WTC11 (cell line): ENCODE data around the gene ANKFN1. TPM values are rescaled to one million over a fixed set of nuclear protein-coding genes. Genes with fewer than 3 reads are reported as not detected.

Source experiments
- ATAC-seq: fragments of 200-7000 bp; cut with Tn5 transposase; 2 replicates; pipeline ENCODE4 v1.10.0; 2021; ENCODE audit warnings: mild to moderate bottlenecking, moderate library complexity
- CTCF ChIA-PET: fragments of 300-600 bp; sonication (Branson Sonifier 250); formaldehyde crosslinking; loops from one replicate; lab custom pipeline; 2021; ENCODE audit warnings: antibody characterized with exemption; lab: Charles Lee
- POLR2A ChIA-PET: fragments of 350-600 bp; sonication (Branson Sonifier 250); formaldehyde crosslinking; loops from one replicate; lab custom pipeline; 2021; ENCODE audit warnings: antibody characterized with exemption; lab: Charles Lee
- DNase-seq: peaks from one replicate; pipeline ENCODE4 v3.0.0; 2021; ENCODE audit warnings: low spot score
- H3K27ac Mint-ChIP-seq: 2 replicates; pipeline ENCODE4 v1.8.0; 2021; ENCODE audit warnings: mixed read lengths
- H3K27me3 Mint-ChIP-seq: 2 replicates; pipeline ENCODE4 v1.8.0; 2021; ENCODE audit warnings: low read depth, mild to moderate bottlenecking, moderate library complexity, mixed read lengths
- H3K36me3 Mint-ChIP-seq: 2 replicates; pipeline ENCODE4 v1.8.0; 2021; ENCODE audit warnings: mixed read lengths
- H3K4me1 Mint-ChIP-seq: 2 replicates; pipeline ENCODE4 v1.8.0; 2022; ENCODE audit warnings: mixed read lengths
- H3K4me3 Mint-ChIP-seq: 2 replicates; pipeline ENCODE4 v1.8.0; 2021; ENCODE audit warnings: mild to moderate bottlenecking, moderate library complexity, mixed read lengths
- H3K9me3 Mint-ChIP-seq: 2 replicates; pipeline ENCODE4 v1.8.0; 2021; ENCODE audit warnings: mixed read lengths
- ATF1 ChIP-seq: sonication (generic); formaldehyde crosslinking; IDR thresholded peaks from 2 replicates; pipeline ENCODE4 v1.8.1; 2023; ENCODE audit warnings: mild to moderate bottlenecking, moderate library complexity, missing genetic modification reagents
- CREM ChIP-seq: sonication (generic); formaldehyde crosslinking; IDR thresholded peaks from 2 replicates; pipeline ENCODE4 v1.8.1; 2022; ENCODE audit warnings: mild to moderate bottlenecking, missing genetic modification reagents, moderate library complexity
- CTCF ChIP-seq: fragments of 200-600 bp; IDR thresholded peaks from 2 replicates; pipeline ENCODE4 v1.8.0; 2022; ENCODE audit warnings: antibody characterized with exemption
- EMX1 ChIP-seq: fragments of 250-450 bp; sonication (Bioruptor Pico); IDR thresholded peaks from 2 replicates; pipeline ENCODE4 v1.8.0; 2021; ENCODE audit warnings: mild to moderate bottlenecking
- ESRRA ChIP-seq: sonication (generic); formaldehyde crosslinking; IDR thresholded peaks from 2 replicates; pipeline ENCODE4 v1.8.1; 2022; ENCODE audit warnings: mild to moderate bottlenecking, missing genetic modification reagents, borderline replicate concordance
- FOXJ3 ChIP-seq: sonication (generic); formaldehyde crosslinking; IDR thresholded peaks from 2 replicates; pipeline ENCODE4 v1.9.0; 2021; ENCODE audit warnings: missing genetic modification reagents, mild to moderate bottlenecking, borderline replicate concordance
- FOXK1 ChIP-seq: sonication (generic); formaldehyde crosslinking; IDR thresholded peaks from 2 replicates; pipeline ENCODE4 v1.8.0; 2022; ENCODE audit warnings: mild to moderate bottlenecking, moderate library complexity, missing genetic modification reagents
- FOXP1 ChIP-seq: sonication (generic); formaldehyde crosslinking; IDR thresholded peaks from 2 replicates; pipeline ENCODE4 v1.8.0; 2022; ENCODE audit warnings: missing genetic modification reagents, mild to moderate bottlenecking, moderate library complexity, borderline replicate concordance
- GRHL2 ChIP-seq: fragments of 250-450 bp; sonication (Bioruptor Pico); IDR thresholded peaks from 2 replicates; pipeline ENCODE4 v1.8.0; 2022; ENCODE audit warnings: mild to moderate bottlenecking, moderate library complexity; ENCODE audit not compliant: insufficient replicate concordance, severe bottlenecking
- GTF2I ChIP-seq: fragments of 250-450 bp; sonication (Bioruptor Pico); conservative IDR thresholded peaks from 2 replicates; pipeline ENCODE4 v1.4.0; 2021; ENCODE audit warnings: mild to moderate bottlenecking
- MYBL2 ChIP-seq: sonication (generic); formaldehyde crosslinking; IDR thresholded peaks from 2 replicates; pipeline ENCODE4 v1.8.1; 2023; ENCODE audit warnings: mild to moderate bottlenecking, moderate library complexity, missing genetic modification reagents
- NR1H2 ChIP-seq: sonication (generic); formaldehyde crosslinking; IDR thresholded peaks from 2 replicates; pipeline ENCODE4 v1.9.0; 2021; ENCODE audit warnings: mild to moderate bottlenecking, moderate library complexity, missing genetic modification reagents
- NR2C2 ChIP-seq: sonication (generic); formaldehyde crosslinking; IDR thresholded peaks from 2 replicates; pipeline ENCODE4 v1.8.0; 2022; ENCODE audit warnings: mild to moderate bottlenecking, missing genetic modification reagents
- NR3C1 ChIP-seq: sonication (generic); formaldehyde crosslinking; conservative IDR thresholded peaks from 2 replicates; pipeline ENCODE4 v1.8.1; 2023; ENCODE audit warnings: low read depth, mild to moderate bottlenecking, missing genetic modification reagents
- OVOL2 ChIP-seq: fragments of 250-450 bp; sonication (Bioruptor Pico); IDR thresholded peaks from 2 replicates; pipeline ENCODE4 v1.9.0; 2021; ENCODE audit warnings: mild to moderate bottlenecking, borderline replicate concordance
- RELA ChIP-seq: sonication (generic); formaldehyde crosslinking; IDR thresholded peaks from 2 replicates; pipeline ENCODE4 v1.8.1; 2022; ENCODE audit warnings: missing genetic modification reagents, mild to moderate bottlenecking, borderline replicate concordance
- SMAD4 ChIP-seq: sonication (generic); formaldehyde crosslinking; IDR thresholded peaks from 2 replicates; pipeline ENCODE4 v1.8.0; 2022; ENCODE audit warnings: mild to moderate bottlenecking, missing genetic modification reagents
- SOX15 ChIP-seq: fragments of 250-450 bp; sonication (Bioruptor Pico); IDR thresholded peaks from 2 replicates; pipeline ENCODE4 v1.9.0; 2021; ENCODE audit warnings: mild to moderate bottlenecking
- STAT6 ChIP-seq: sonication (generic); formaldehyde crosslinking; conservative IDR thresholded peaks from 2 replicates; pipeline ENCODE4 v1.8.1; 2023; ENCODE audit warnings: mild to moderate bottlenecking, low read depth, missing genetic modification reagents, moderate library complexity
- TP53 ChIP-seq: sonication (generic); formaldehyde crosslinking; IDR thresholded peaks from 2 replicates; pipeline ENCODE4 v1.8.1; 2023; ENCODE audit warnings: mild to moderate bottlenecking, missing genetic modification reagents
- ZNF121 ChIP-seq: sonication (generic); formaldehyde crosslinking; IDR thresholded peaks from 2 replicates; pipeline ENCODE4 v1.8.0; 2023; ENCODE audit warnings: missing genetic modification reagents
- ZNF396 ChIP-seq: fragments of 250-450 bp; sonication (Bioruptor Pico); IDR thresholded peaks from 2 replicates; pipeline ENCODE4 v1.8.0; 2021; ENCODE audit warnings: mild to moderate bottlenecking, moderate library complexity, borderline replicate concordance
- ZNF671 ChIP-seq: fragments of 250-450 bp; sonication (Bioruptor Pico); IDR thresholded peaks from 2 replicates; pipeline ENCODE4 v1.8.0; 2021; ENCODE audit warnings: mild to moderate bottlenecking
- total RNA-seq: library from RNA; stranded (reverse); gene quantifications from 3 replicates; pipeline ENCODE4 v1.2.3, GENCODE V29; 2021
- TF ChIP-seq, protein P1 (sequence below): sonication (generic); formaldehyde crosslinking; IDR thresholded peaks from 2 replicates; pipeline ENCODE4 v1.8.0; 2022; ENCODE audit warnings: mild to moderate bottlenecking, missing genetic modification reagents
- TF ChIP-seq, protein P2 (sequence below): fragments of 250-450 bp; sonication (Bioruptor Pico); IDR thresholded peaks from 2 replicates; pipeline ENCODE4 v1.9.0; 2021; ENCODE audit warnings: mild to moderate bottlenecking

ANKFN1 gene
- total RNA-seq, 1 experiment from 2014 or later: 0.24 TPM

- H3K36me3 Mint-ChIP-seq: no peaks in the 10 kb centered on the region
- no peaks in the 10 kb centered on the region for H3K27me3 Mint-ChIP-seq
- no peak for DNase-seq
- H3K9me3 Mint-ChIP-seq: peaks cover 4% of the 10 kb centered on the region; the same call in 1 of the 2 replicates
- CTCF ChIA-PET: no interaction called here
- no peak for ATAC-seq
- H3K27ac Mint-ChIP-seq: no peak overlapping the region
- POLR2A ChIA-PET: no interaction called here
- H3K4me3 Mint-ChIP-seq: no peak overlapping the region
- TF ChIP-seq STAT6 (CRISPR knock-in tag): no peak
- no peak for TF ChIP-seq ZNF396 (CRISPR knock-in tag)
- TF ChIP-seq ZNF671 (CRISPR knock-in tag): no peak
- no peak for TF ChIP-seq ESRRA (CRISPR knock-in tag)
- no peak for TF ChIP-seq NR3C1 (CRISPR knock-in tag)
- TF ChIP-seq OVOL2: no peak
- TF ChIP-seq EMX1 (CRISPR knock-in tag): no peak
- TF ChIP-seq FOXJ3 (CRISPR knock-in tag): no peak
- TF ChIP-seq CTCF: no peak
- TF ChIP-seq, protein P1, sequence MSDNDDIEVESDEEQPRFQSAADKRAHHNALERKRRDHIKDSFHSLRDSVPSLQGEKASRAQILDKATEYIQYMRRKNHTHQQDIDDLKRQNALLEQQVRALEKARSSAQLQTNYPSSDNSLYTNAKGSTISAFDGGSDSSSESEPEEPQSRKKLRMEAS (CRISPR knock-in tag): no peak
- TF ChIP-seq, all 79 proteins: peak for 0
- no peaks in the 10 kb centered on the region for H3K4me1 Mint-ChIP-seq
Observed at GRCh38 chr17:56373981-56374833, 220.9 kb downstream of the ANKFN1 start.

- no peaks in the 10 kb centered on the region for H3K4me1 Mint-ChIP-seq
- H3K27ac Mint-ChIP-seq: no peak overlapping the region
- no peak overlapping the region for H3K4me3 Mint-ChIP-seq
- peaks cover 25% of the 10 kb centered on the region for H3K9me3 Mint-ChIP-seq
- TF ChIP-seq ZNF121 (CRISPR knock-in tag): no peak
- no peak for TF ChIP-seq RELA (CRISPR knock-in tag)
- TF ChIP-seq ZNF671 (CRISPR knock-in tag): no peak
- TF ChIP-seq ESRRA (CRISPR knock-in tag): no peak
- no peak for TF ChIP-seq ATF1 (CRISPR knock-in tag)
- no peak for TF ChIP-seq CREM (CRISPR knock-in tag)
- TF ChIP-seq FOXK1: no peak
- no peak for TF ChIP-seq FOXP1 (CRISPR knock-in tag)
- TF ChIP-seq, all 79 proteins: peak for 0
- POLR2A ChIA-PET: no interaction called here
- H3K27me3 Mint-ChIP-seq: no peaks in the 10 kb centered on the region
- H3K36me3 Mint-ChIP-seq: peaks cover 5% of the 10 kb centered on the region
- DNase-seq: no peak
- ATAC-seq: no peak
- CTCF ChIA-PET: no interaction called here
Observed at GRCh38 chr17:56389356-56389755, 236.1 kb downstream of the ANKFN1 start.

DNA sequence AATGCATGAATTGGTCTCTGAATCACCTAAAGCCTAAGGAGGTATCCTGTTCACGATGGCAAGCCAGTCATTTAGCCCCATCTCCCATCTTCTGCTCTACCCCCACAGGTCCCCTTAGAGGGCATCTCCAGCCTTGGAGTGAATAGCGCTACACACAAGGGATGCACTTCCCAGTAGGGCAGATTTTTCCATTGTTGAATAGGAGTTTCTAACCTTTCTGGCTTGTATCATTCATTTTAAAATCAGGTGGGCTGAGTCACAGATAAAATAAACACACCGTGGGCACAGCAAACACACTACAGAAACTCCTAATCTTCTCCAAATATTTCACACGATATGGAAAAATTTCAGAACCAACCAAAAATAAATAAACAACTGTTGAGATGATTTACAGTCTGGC, 239.0 kb downstream of the ANKFN1 start:
- no peak overlapping the region for H3K4me3 Mint-ChIP-seq
- DNase-seq (no peak), ATAC-seq (no peak)
- TF ChIP-seq SOX15 (CRISPR knock-in tag) (no peak), NR1H2 (no peak), MYBL2 (no peak), RELA (CRISPR knock-in tag) (no peak), SMAD4 (CRISPR knock-in tag) (no peak), NR2C2 (CRISPR knock-in tag) (no peak), EMX1 (CRISPR knock-in tag) (no peak), CREM (CRISPR knock-in tag) (no peak), TP53 (no peak), GRHL2 (CRISPR knock-in tag) (no peak), GTF2I (CRISPR knock-in tag) (no peak)
- TF ChIP-seq, protein P2, sequence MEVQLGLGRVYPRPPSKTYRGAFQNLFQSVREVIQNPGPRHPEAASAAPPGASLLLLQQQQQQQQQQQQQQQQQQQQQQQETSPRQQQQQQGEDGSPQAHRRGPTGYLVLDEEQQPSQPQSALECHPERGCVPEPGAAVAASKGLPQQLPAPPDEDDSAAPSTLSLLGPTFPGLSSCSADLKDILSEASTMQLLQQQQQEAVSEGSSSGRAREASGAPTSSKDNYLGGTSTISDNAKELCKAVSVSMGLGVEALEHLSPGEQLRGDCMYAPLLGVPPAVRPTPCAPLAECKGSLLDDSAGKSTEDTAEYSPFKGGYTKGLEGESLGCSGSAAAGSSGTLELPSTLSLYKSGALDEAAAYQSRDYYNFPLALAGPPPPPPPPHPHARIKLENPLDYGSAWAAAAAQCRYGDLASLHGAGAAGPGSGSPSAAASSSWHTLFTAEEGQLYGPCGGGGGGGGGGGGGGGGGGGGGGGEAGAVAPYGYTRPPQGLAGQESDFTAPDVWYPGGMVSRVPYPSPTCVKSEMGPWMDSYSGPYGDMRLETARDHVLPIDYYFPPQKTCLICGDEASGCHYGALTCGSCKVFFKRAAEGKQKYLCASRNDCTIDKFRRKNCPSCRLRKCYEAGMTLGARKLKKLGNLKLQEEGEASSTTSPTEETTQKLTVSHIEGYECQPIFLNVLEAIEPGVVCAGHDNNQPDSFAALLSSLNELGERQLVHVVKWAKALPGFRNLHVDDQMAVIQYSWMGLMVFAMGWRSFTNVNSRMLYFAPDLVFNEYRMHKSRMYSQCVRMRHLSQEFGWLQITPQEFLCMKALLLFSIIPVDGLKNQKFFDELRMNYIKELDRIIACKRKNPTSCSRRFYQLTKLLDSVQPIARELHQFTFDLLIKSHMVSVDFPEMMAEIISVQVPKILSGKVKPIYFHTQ: no peak

More for the DNA sequence above, 239.0 kb downstream of the ANKFN1 start:
- ChIA-PET POLR2A (no interaction called here), CTCF (no interaction called here)
- peaks cover 2% of the 10 kb centered on the region; the same call in 1 of the 2 replicates for H3K36me3 Mint-ChIP-seq
- H3K27me3 Mint-ChIP-seq: no peaks in the 10 kb centered on the region
- no peak overlapping the region for H3K27ac Mint-ChIP-seq
- H3K4me1 Mint-ChIP-seq: no peaks in the 10 kb centered on the region
- H3K9me3 Mint-ChIP-seq: peaks cover 21% of the 10 kb centered on the region
